DND-41 (cell line): ENCODE results near the gene SYCP2.

Experiments used
- ATAC-seq: fragments of 200-7000 bp; cut with Tn5 transposase; 3 replicates; pipeline ENCODE4 v1.9.1; 2021; ENCODE audit warnings: low read depth; ENCODE audit not compliant: insufficient read depth
- DNase-seq: peaks from one replicate; pipeline ENCODE4 v3.0.0-alpha.2; 2020
- H2AFZ ChIP-seq: 2 replicates; pipeline ENCODE4 v1.6.0; 2012; ENCODE audit warnings: low read depth, low read length
- H3K27ac ChIP-seq: 2 replicates; pipeline ENCODE4 v1.5.1; 2012; ENCODE audit warnings: low read length, inconsistent platforms
- H3K27me3 ChIP-seq: fragments of 200-600 bp; sonication (generic); 2 replicates; pipeline ENCODE4 v1.6.0; 2012; ENCODE audit warnings: low read length, mild to moderate bottlenecking, inconsistent platforms; ENCODE audit not compliant: insufficient read depth, poor library complexity
- H3K36me3 ChIP-seq: 2 replicates; pipeline ENCODE4 v1.5.1; 2012; ENCODE audit warnings: low read length, inconsistent platforms; ENCODE audit not compliant: insufficient read depth
- H3K4me1 ChIP-seq: 2 replicates; pipeline ENCODE4 v1.5.1; 2012; ENCODE audit warnings: mild to moderate bottlenecking, low read length; ENCODE audit not compliant: insufficient read depth
- H3K4me2 ChIP-seq: 2 replicates; pipeline ENCODE4 v1.6.0; 2012; ENCODE audit warnings: mild to moderate bottlenecking, moderate library complexity, low read length, inconsistent platforms; ENCODE audit not compliant: insufficient read depth
- H3K4me3 ChIP-seq, 2 experiments: fragments of 200-600 bp in 1 of 2; shearing (Covaris generic) in 1 of 2; 2 replicates each; pipeline ENCODE4 v1.5.1; 2012 to 2016; ENCODE audit warnings: inconsistent platforms in 2 of 2, low read length in 2 of 2, mild to moderate bottlenecking in 2 of 2, low read depth in 1 of 2, moderate library complexity in 1 of 2
- H3K79me2 ChIP-seq: 2 replicates; pipeline ENCODE4 v1.6.0; 2012; ENCODE audit warnings: low read length, inconsistent platforms; ENCODE audit not compliant: insufficient read depth
- H3K9ac ChIP-seq: 2 replicates; pipeline ENCODE4 v1.6.0; 2012; ENCODE audit warnings: low read depth, mild to moderate bottlenecking, inconsistent platforms, low read length, moderate library complexity
- H3K9me3 ChIP-seq: 2 replicates; pipeline ENCODE4 v1.5.1; 2012; ENCODE audit warnings: low read length, moderate library complexity, mild to moderate bottlenecking, inconsistent platforms; ENCODE audit not compliant: insufficient read depth, severe bottlenecking
- H4K20me1 ChIP-seq: 2 replicates; pipeline ENCODE4 v1.6.0; 2012; ENCODE audit warnings: low read length; ENCODE audit not compliant: insufficient read depth
- CTCF ChIP-seq: IDR thresholded peaks from 2 replicates; pipeline ENCODE4 v1.5.1; 2012; ENCODE audit warnings: borderline replicate concordance, low read length, moderate library complexity, mild to moderate bottlenecking; ENCODE audit not compliant: poor library complexity, severe bottlenecking; ENCODE audit errors: extremely low read depth
- EZH2 ChIP-seq: IDR thresholded peaks from 3 replicates; pipeline ENCODE4 v1.6.1; 2012; ENCODE audit warnings: borderline replicate concordance, low read depth, mild to moderate bottlenecking, moderate library complexity, low read length, inconsistent platforms; ENCODE audit not compliant: severe bottlenecking

Gene SYCP2

DNA sequence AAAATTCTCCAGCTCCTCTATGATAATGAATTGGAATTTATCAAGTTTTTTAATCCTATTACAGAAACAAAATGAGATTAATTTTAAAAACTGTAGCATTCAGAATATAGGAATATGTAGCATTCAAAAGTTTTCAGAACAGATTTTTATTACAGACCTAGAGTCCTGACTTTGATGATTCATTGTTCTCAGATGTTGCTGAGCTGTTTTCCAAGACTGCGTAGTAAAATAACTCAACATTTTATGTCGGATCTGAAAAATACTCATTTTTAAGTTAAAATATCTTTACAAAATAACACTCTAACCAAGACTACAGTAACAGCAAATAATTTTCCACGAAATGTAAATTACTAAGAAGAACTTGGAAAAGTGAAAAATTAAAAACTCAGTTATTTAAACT lies 67.1 kb downstream of the SYCP2 start:
- ATAC-seq (no peak), DNase-seq (no peak)
- H3K9me3 ChIP-seq, result no peaks in the 10 kb centered on the region
- H3K79me2 ChIP-seq, result no peaks in the 10 kb centered on the region
- H3K4me2 ChIP-seq, result no peak overlapping the region
- H3K4me3 ChIP-seq, result no peak overlapping the region
- no peaks in the 10 kb centered on the region for H3K36me3 ChIP-seq
- peaks cover 39% of the 10 kb centered on the region for H3K27me3 ChIP-seq
- H3K9ac ChIP-seq, result no peak overlapping the region
- no peak overlapping the region for H2AFZ ChIP-seq
- no peaks in the 10 kb centered on the region for H4K20me1 ChIP-seq
- TF ChIP-seq EZH2 (no peak), CTCF (no peak)
- no peak overlapping the region for H3K27ac ChIP-seq
- no peaks in the 10 kb centered on the region for H3K4me1 ChIP-seq

DNA sequence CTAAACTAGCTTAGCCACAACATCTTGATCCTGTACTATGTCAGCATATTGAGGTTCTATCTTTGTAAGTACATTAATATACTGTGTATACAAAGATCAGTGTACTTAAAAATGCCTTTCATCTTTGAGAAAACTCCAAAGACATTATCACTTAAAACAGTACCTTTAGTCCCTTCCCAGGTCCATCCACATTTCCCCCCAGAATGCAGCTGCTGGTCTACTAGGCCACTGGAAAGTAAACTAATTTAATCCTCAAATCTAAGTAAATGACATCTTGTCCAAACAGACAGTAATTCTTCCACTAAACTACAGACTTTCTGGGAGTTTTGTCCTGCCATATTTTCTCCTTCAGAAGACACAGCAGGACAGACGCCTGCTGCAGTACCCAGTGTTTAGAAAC lies 68.7 kb downstream of the SYCP2 start:
- Histone ChIP-seq H3K27me3 (peaks cover 33% of the 10 kb centered on the region), H3K79me2 (no peaks in the 10 kb centered on the region), H3K9ac (no peak overlapping the region), H3K4me3 (no peak overlapping the region), H4K20me1 (no peaks in the 10 kb centered on the region), H3K27ac (no peak overlapping the region), H3K4me1 (no peaks in the 10 kb centered on the region), H3K9me3 (no peaks in the 10 kb centered on the region), H3K36me3 (no peaks in the 10 kb centered on the region), H3K4me2 (no peak overlapping the region), H2AFZ (no peak overlapping the region)
- DNase-seq, result no peak
- no peak for ATAC-seq
- TF ChIP-seq EZH2, result no peak
- TF ChIP-seq CTCF, result no peak

- no peaks in the 10 kb centered on the region for H3K9me3 ChIP-seq
- peaks cover 23% of the 10 kb centered on the region for H3K27me3 ChIP-seq
- no peak overlapping the region for H3K27ac ChIP-seq
- no peaks in the 10 kb centered on the region for H4K20me1 ChIP-seq
- DNase-seq, result no peak
- no peaks in the 10 kb centered on the region for H3K4me1 ChIP-seq
- no peaks in the 10 kb centered on the region for H3K79me2 ChIP-seq
- H3K4me2 ChIP-seq, result no peak overlapping the region
- no peak overlapping the region for H3K4me3 ChIP-seq
- no peak overlapping the region for H2AFZ ChIP-seq
- TF ChIP-seq EZH2 (no peak), CTCF (no peak)
- no peak overlapping the region for H3K9ac ChIP-seq
- no peaks in the 10 kb centered on the region for H3K36me3 ChIP-seq
- ATAC-seq, result no peak
Measured at GRCh38 chr20:59863058-59863457, 70.4 kb downstream of the SYCP2 start.

DNA sequence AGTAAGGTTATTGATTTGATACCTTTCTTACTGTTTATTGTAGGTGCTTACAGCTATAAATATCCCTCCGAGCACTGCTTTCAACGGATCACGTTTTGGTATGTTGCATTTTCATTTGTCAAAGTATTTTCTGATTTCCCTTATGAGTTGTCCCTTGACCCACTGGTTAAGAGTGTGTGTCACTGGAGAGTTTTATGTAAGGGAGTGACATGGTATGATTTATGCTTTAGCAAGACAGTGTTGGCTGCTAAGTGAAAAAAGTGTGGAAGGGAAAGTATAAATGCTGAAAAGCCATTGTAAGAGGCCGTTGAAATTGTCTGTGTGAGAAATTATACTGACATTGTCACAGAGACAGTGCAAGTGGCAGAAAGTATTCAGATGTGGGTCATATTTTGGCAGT lies 72.0 kb downstream of the SYCP2 start:
- DNase-seq, result no peak
- no peak for ATAC-seq
- Histone ChIP-seq H3K4me1 (no peaks in the 10 kb centered on the region), H3K36me3 (no peaks in the 10 kb centered on the region), H3K79me2 (no peaks in the 10 kb centered on the region), H3K4me3 (no peak overlapping the region), H3K9ac (no peak overlapping the region), H4K20me1 (no peaks in the 10 kb centered on the region), H3K27ac (no peak overlapping the region), H3K4me2 (no peak overlapping the region), H2AFZ (no peak overlapping the region), H3K9me3 (no peaks in the 10 kb centered on the region), H3K27me3 (peaks cover 21% of the 10 kb centered on the region)
- no peak for TF ChIP-seq EZH2
- TF ChIP-seq CTCF, result no peak
